ENCODE measurements around the gene ATP1A4. TPM values are rescaled to one million over a fixed set of nuclear protein-coding genes. Genes with fewer than 3 reads are reported as not detected.

Gene ATP1A4
- total RNA-seq, 6 experiments from 2014 or later = not detected

- TF ChIP-seq POLR2A (IDR thresholded peaks at IDR 0.05) = no peak
- no peak for TF ChIP-seq CTCF (IDR thresholded peaks at IDR 0.05)
- Histone ChIP-seq H3K4me1 (no peaks in the 10 kb centered on the region), H3K36me3 (no peaks in the 10 kb centered on the region), H3K27ac (no peak overlapping the region), H3K9me3 (no peaks in the 10 kb centered on the region), H3K27me3 (no peaks in the 10 kb centered on the region), H3K4me3 (no peak overlapping the region)
- DNase-seq = no peak
- ATAC-seq = no peak
- intact Hi-C loops (cut with DNase I) = no loop called here
- WGBS (ENCODE audit: insufficient coverage, low coverage, low lambda C conversion rate, missing lambda C conversion rate) = 64% methylated on average over 4 of the region's 4 CpGs
These were observed 5.8 kb downstream of the ATP1A4 start for GRCh38 chr1:160157174-160157573.

GRCh38 chr1:160158031-160158430 lies 6.6 kb downstream of the ATP1A4 start:
- 57% methylated on average over 3 of the region's 3 CpGs for WGBS (ENCODE audit: insufficient coverage, low coverage, low lambda C conversion rate, missing lambda C conversion rate)
- DNase-seq (no peak), ATAC-seq (no peak)
- Histone ChIP-seq H3K9me3 (no peaks in the 10 kb centered on the region), H3K4me3 (no peak overlapping the region), H3K27me3 (no peaks in the 10 kb centered on the region), H3K36me3 (no peaks in the 10 kb centered on the region), H3K27ac (no peak overlapping the region), H3K4me1 (no peaks in the 10 kb centered on the region)
- no peak for TF ChIP-seq POLR2A (IDR thresholded peaks at IDR 0.05)
- TF ChIP-seq CTCF (IDR thresholded peaks at IDR 0.05) = no peak
- intact Hi-C loops (cut with DNase I) = no loop called here

GRCh38 chr1:160158534-160158933 lies 7.1 kb downstream of the ATP1A4 start:
- WGBS (ENCODE audit: insufficient coverage, low coverage, low lambda C conversion rate, missing lambda C conversion rate) = 53% methylated on average over 4 of the region's 4 CpGs
- ATAC-seq (no peak), DNase-seq (no peak)
- Histone ChIP-seq H3K27me3 (no peaks in the 10 kb centered on the region), H3K36me3 (no peaks in the 10 kb centered on the region), H3K4me1 (no peaks in the 10 kb centered on the region), H3K4me3 (no peak overlapping the region), H3K9me3 (no peaks in the 10 kb centered on the region), H3K27ac (no peak overlapping the region)
- TF ChIP-seq POLR2A (IDR thresholded peaks at IDR 0.05) = no peak
- TF ChIP-seq CTCF (IDR thresholded peaks at IDR 0.05) = no peak
- intact Hi-C loops (cut with DNase I) = no loop called here

GRCh38 chr1:160159846-160160245 lies 8.4 kb downstream of the ATP1A4 start:
- H3K4me1 ChIP-seq = no peaks in the 10 kb centered on the region
- H3K36me3 ChIP-seq = no peaks in the 10 kb centered on the region
- DNase-seq = no peak
- no peak overlapping the region for H3K4me3 ChIP-seq
- H3K9me3 ChIP-seq = no peaks in the 10 kb centered on the region
- TF ChIP-seq CTCF (IDR thresholded peaks at IDR 0.05) = no peak
- TF ChIP-seq POLR2A (IDR thresholded peaks at IDR 0.05) = no peak
- intact Hi-C loops (cut with DNase I) = no loop called here
- ATAC-seq = no peak
- no peak overlapping the region for H3K27ac ChIP-seq
- no peaks in the 10 kb centered on the region for H3K27me3 ChIP-seq

All from right lobe of liver (tissue), 6 donors.